RWPE2 (cell line): ENCODE data around the gene MAP3K15.

Source experiments
- ATAC-seq: fragments of 200-7000 bp; cut with Tn5 transposase; 3 replicates; pipeline ENCODE4 v1.9.1; 2021; ENCODE audit warnings: low read depth
- DNase-seq: peaks from one replicate; pipeline ENCODE4 v3.0.0-alpha.2; 2020; ENCODE audit warnings: low spot score
- H3K27ac ChIP-seq: fragments of 450-650 bp; 2 replicates; pipeline ENCODE4 v1.5.1; 2017; ENCODE audit warnings: mild to moderate bottlenecking; ENCODE audit not compliant: poor library complexity, severe bottlenecking
- H3K27me3 ChIP-seq: fragments of 250-450 bp; sonication (Bioruptor Pico); 2 replicates; pipeline ENCODE4 v1.5.1; 2021; ENCODE audit warnings: mild to moderate bottlenecking, moderate library complexity; ENCODE audit not compliant: insufficient read depth, poor library complexity, severe bottlenecking
- H3K36me3 ChIP-seq: fragments of 250-450 bp; sonication (Bioruptor Pico); 2 replicates; pipeline ENCODE4 v1.5.1; 2020; ENCODE audit warnings: low read depth, mild to moderate bottlenecking, moderate library complexity
- H3K4me1 ChIP-seq: fragments of 250-450 bp; sonication (Bioruptor Pico); 2 replicates; pipeline ENCODE4 v1.5.1; 2021; ENCODE audit warnings: mild to moderate bottlenecking, moderate library complexity; ENCODE audit not compliant: insufficient read depth, poor library complexity, severe bottlenecking
- H3K4me3 ChIP-seq: fragments of 250-450 bp; sonication (Bioruptor Pico); 2 replicates; pipeline ENCODE4 v1.5.1; 2021; ENCODE audit warnings: mild to moderate bottlenecking, moderate library complexity; ENCODE audit not compliant: severe bottlenecking
- H3K9me3 ChIP-seq: fragments of 250-450 bp; sonication (Bioruptor Pico); 2 replicates; pipeline ENCODE4 v1.5.1; 2021; ENCODE audit warnings: mild to moderate bottlenecking, moderate library complexity; ENCODE audit not compliant: severe bottlenecking
- TF ChIP-seq, protein P1 (sequence below): fragments of 450-650 bp; IDR thresholded peaks from one replicate; pipeline ENCODE4 v1.5.1; 2017; ENCODE audit warnings: mild to moderate bottlenecking, moderate library complexity; ENCODE audit not compliant: poor library complexity, severe bottlenecking

MAP3K15 gene

DNA sequence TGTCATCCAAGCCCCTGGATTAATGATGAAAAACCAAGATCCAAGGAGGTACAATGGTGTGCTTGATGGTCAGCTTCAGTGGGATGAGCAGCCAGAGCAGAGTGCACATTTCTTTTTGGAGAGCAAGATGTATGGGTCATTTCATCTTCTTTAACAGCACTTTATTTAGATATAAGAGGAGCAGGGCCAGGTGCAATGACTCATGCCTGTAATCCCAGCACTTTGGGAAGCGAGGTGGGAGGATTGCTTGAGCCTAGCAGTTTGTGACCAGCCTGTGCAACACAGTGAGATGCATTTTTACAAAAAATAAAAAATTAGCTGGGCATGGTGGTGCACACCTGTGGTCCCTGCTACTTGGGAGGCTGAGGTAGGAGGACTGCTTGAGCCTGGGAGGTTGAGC lies 45.3 kb upstream of the MAP3K15 start:
- TF ChIP-seq, protein P1, sequence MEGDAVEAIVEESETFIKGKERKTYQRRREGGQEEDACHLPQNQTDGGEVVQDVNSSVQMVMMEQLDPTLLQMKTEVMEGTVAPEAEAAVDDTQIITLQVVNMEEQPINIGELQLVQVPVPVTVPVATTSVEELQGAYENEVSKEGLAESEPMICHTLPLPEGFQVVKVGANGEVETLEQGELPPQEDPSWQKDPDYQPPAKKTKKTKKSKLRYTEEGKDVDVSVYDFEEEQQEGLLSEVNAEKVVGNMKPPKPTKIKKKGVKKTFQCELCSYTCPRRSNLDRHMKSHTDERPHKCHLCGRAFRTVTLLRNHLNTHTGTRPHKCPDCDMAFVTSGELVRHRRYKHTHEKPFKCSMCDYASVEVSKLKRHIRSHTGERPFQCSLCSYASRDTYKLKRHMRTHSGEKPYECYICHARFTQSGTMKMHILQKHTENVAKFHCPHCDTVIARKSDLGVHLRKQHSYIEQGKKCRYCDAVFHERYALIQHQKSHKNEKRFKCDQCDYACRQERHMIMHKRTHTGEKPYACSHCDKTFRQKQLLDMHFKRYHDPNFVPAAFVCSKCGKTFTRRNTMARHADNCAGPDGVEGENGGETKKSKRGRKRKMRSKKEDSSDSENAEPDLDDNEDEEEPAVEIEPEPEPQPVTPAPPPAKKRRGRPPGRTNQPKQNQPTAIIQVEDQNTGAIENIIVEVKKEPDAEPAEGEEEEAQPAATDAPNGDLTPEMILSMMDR = no peak
- H3K4me3 ChIP-seq = no peak overlapping the region
- no peaks in the 10 kb centered on the region for H3K9me3 ChIP-seq
- H3K36me3 ChIP-seq = no peaks in the 10 kb centered on the region
- no peak for DNase-seq
- H3K27me3 ChIP-seq = no peaks in the 10 kb centered on the region
- no peaks in the 10 kb centered on the region for H3K4me1 ChIP-seq
- H3K27ac ChIP-seq = no peak overlapping the region
- no peak for ATAC-seq

DNA sequence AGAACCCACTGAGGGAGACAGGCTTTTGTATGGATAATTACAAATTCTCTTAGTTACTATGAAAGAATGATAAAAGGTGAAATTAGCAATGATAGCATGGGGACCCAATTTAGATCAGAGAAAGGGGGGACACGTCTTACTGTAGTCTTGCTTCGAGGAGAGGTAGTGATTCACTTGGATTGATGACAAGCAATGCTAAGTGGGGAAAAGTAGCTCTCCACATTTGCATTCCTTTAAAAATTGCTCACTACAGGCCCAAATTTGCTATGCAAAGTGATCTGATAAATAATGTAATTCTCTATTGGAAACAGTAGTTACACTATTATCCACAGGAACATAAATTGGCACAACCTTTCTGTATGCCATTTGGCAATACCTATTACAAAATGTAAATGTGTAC lies 42.5 kb upstream of the MAP3K15 start:
- no peak overlapping the region for H3K4me3 ChIP-seq
- DNase-seq (no peak), ATAC-seq (no peak)
- no peaks in the 10 kb centered on the region for H3K9me3 ChIP-seq
- H3K27ac ChIP-seq = no peak overlapping the region
- TF ChIP-seq, protein P1 = no peak
- no peaks in the 10 kb centered on the region for H3K36me3 ChIP-seq
- no peaks in the 10 kb centered on the region for H3K27me3 ChIP-seq
- no peaks in the 10 kb centered on the region for H3K4me1 ChIP-seq

DNA sequence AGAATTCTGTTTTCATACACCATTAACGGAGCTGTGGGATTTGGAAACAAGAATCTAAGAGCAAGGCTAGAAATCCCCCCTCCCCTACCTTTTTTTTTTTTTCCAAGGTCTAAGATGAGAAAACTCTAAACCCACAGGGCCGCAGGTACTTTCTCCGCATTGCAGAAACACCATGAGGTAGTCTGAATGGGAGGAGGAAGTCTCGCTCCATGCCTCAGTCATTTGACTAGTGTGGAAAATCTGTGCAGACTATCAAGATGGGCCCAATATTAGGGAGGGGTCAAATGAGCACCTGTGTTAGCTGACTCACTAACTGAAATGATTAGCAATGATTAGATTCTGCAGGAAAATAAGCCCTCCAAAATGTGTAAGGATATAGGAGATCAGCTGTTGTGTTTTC lies 40.9 kb upstream of the MAP3K15 start:
- no peak for ATAC-seq
- TF ChIP-seq, protein P1 = no peak

DNA sequence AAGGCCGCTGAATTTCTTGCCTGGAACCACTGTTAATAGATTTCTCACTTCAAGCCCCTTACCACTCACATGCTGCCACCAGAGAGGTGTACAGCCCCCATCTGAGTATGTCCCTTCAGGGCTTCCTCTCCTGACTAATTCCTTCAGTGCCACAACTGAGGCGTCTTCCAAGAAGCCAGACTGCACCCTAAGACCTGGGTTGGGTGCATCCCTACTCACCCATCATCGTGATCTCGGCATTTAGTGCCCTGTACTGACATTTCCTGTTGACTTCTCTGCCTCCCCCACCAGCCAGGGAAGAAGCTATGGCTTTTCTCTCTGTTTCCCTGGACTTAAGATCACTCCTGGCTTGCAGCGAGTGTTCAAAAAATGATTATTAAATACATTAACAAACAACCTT lies 40.4 kb upstream of the MAP3K15 start:
- H3K27ac ChIP-seq = no peak overlapping the region

More for the DNA sequence above, 40.9 kb upstream of the MAP3K15 start:
- Histone ChIP-seq H3K27ac (no peak overlapping the region), H3K27me3 (no peaks in the 10 kb centered on the region), H3K4me1 (no peaks in the 10 kb centered on the region), H3K9me3 (no peaks in the 10 kb centered on the region), H3K4me3 (no peak overlapping the region), H3K36me3 (no peaks in the 10 kb centered on the region)
- DNase-seq = no peak

DNA sequence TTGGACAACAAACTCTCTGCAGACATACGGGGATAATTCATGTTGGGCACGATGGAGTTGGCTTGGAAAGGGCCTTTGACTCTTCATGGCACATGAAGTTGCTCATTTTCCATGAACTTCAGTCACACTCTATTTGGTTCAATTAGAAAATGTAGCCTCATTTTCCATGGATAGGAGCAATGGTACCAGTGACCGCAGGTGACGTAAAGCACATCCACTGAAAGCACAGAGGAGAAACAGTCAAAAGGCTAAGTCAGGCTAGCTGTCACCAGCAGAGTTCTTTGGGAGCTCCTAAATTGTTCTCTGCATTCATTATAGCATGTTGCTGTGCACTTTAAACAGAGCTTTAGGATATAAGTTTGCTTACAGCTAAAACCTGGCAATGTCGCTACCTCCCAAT lies 39.9 kb upstream of the MAP3K15 start:
- no peak for DNase-seq
- TF ChIP-seq, protein P1 = no peak
- H3K4me3 ChIP-seq = no peak overlapping the region
- no peaks in the 10 kb centered on the region for H3K36me3 ChIP-seq
- no peak overlapping the region for H3K27ac ChIP-seq
- no peaks in the 10 kb centered on the region for H3K9me3 ChIP-seq
- H3K27me3 ChIP-seq = no peaks in the 10 kb centered on the region
- no peak for ATAC-seq
- H3K4me1 ChIP-seq = no peaks in the 10 kb centered on the region

More for the DNA sequence above, 40.4 kb upstream of the MAP3K15 start:
- Histone ChIP-seq H3K36me3 (no peaks in the 10 kb centered on the region), H3K4me1 (no peaks in the 10 kb centered on the region), H3K4me3 (no peak overlapping the region), H3K9me3 (no peaks in the 10 kb centered on the region), H3K27me3 (no peaks in the 10 kb centered on the region)
- TF ChIP-seq, protein P1 = no peak
- DNase-seq (no peak), ATAC-seq (no peak)
